SJCRH30 (cell line): Measurements from ENCODE around the gene GCNT2. TPM values are rescaled to one million over a fixed set of nuclear protein-coding genes. Genes with fewer than 3 reads are reported as not detected.
"Not testable (repeated sequence)": the region's sequence is repeated elsewhere in the genome, so short reads cannot be mapped to it uniquely, and the experiment has no call there.

Experiments used
- DNase-seq, 2 experiments: peaks; one replicate each; pipeline ENCODE4 v3.0.0-alpha.2; 2015 to 2020
- H3K27ac ChIP-seq: fragments of 250-450 bp; sonication (Bioruptor Pico); 2 replicates; pipeline ENCODE4 v1.5.1; 2020; ENCODE audit warnings: mild to moderate bottlenecking, moderate library complexity
- H3K27me3 ChIP-seq: fragments of 250-450 bp; sonication (Bioruptor Pico); 2 replicates; pipeline ENCODE4 v1.5.1; 2020; ENCODE audit warnings: mild to moderate bottlenecking, moderate library complexity
- H3K36me3 ChIP-seq: fragments of 250-450 bp; sonication (Bioruptor Pico); 2 replicates; pipeline ENCODE4 v1.5.1; 2020; ENCODE audit warnings: mild to moderate bottlenecking, moderate library complexity
- H3K4me1 ChIP-seq: fragments of 250-450 bp; sonication (Bioruptor Pico); 2 replicates; pipeline ENCODE4 v1.5.1; 2020; ENCODE audit warnings: mild to moderate bottlenecking, moderate library complexity
- H3K4me3 ChIP-seq: fragments of 250-450 bp; sonication (Bioruptor Pico); 2 replicates; pipeline ENCODE4 v1.5.1; 2020; ENCODE audit warnings: mild to moderate bottlenecking, moderate library complexity
- H3K9me3 ChIP-seq: fragments of 250-450 bp; sonication (Bioruptor Pico); replicated peaks from 2 replicates; pipeline ENCODE4 v1.5.1; 2020; ENCODE audit warnings: mild to moderate bottlenecking, moderate library complexity
- total RNA-seq: library from RNA; depleted of rRNA; stranded (reverse); fragments of >200 nt; shearing (Covaris generic); gene quantifications from 2 replicates; pipeline ENCODE4 v1.2.3, GENCODE V29; 2014; rRNA removed

GCNT2 gene
- total RNA-seq, 1 experiment from 2014 or later, result 0.14 TPM

DNA sequence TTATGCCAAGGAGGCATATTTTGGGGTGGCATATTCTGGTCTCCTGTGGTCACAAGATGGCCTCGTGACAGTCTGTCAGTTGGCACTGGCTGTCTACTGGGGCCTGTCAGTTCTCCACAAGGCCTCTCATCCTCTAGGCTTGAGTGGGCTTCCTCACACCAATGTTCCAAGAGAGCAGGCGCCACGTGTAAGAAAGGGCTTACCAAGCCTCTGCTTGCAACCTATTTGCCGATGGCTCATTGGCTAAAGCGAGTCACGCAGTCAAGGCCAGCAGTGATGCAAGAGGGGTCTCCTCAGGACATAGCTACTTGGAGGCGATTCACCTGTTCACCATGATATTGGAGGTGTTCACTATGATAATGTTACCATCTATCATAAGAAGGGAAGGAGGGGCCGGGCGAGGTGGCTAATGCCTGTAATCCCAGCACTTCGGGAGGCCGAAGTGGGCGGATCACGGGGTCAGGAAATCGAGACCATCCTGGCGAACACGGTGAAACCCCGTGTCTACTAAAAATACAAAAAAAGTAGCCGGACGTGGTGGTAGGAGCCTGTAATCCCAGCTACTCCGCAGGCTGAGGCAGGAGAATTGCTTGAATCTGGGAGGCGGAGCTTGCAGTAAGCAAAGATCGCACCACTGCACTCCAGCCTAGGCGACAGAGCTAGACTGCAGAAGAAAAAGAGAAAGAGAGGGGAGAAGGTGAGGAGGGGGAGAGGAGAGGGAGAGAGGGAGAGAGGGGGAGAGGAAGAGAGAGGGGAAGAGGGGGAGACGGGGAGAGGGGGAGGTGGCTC lies 138.0 kb downstream of the GCNT2 start:
- H3K27ac ChIP-seq, result no peak overlapping the region
- no peak for DNase-seq
- no peak overlapping the region for H3K4me3 ChIP-seq
- H3K4me1 ChIP-seq, result 0 out of 2 replicates have a peak, but pooled peaks cover 2% of the 10 kb centered on the region
- H3K9me3 ChIP-seq, result no peaks in the 10 kb centered on the region
- H3K36me3 ChIP-seq, result no peaks in the 10 kb centered on the region
- no peaks in the 10 kb centered on the region for H3K27me3 ChIP-seq

DNA sequence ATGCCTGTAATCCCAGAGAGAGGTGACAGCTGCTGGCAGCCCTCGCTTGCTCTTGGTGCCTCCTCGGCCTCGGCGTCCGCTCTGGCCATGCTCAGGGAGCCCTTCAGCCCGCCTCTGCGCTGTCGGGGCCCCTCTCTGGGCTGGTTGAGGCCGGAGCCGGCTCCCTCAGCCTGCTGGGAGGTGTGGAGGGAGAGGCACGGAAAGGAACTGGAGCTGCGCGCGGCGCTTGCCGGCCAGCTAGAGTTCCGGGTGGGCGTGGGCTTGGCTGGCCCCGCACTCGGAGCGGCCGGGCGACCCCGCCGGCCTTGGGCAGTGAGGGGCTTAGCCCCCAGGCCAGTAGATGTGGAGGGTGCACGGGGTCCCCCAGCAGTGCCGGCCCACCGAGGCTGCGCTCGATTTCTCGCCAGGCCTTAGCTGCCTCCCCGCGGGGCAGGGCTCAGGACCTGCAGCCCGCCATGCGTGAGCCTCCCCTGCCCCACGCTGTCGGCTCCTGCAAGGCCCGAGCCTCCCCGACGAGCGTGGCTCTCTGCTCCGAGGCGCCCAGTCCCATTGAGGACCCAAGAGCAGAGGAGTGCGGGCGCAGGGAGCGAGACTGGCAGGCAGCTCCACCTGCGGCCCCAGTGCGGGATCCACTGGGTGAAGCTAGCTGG lies 138.7 kb downstream of the GCNT2 start:
- no peaks in the 10 kb centered on the region for H3K9me3 ChIP-seq
- H3K36me3 ChIP-seq, result no peaks in the 10 kb centered on the region
- H3K27ac ChIP-seq, result no peak overlapping the region
- 0 out of 2 replicates have a peak, but pooled peaks cover 2% of the 10 kb centered on the region for H3K4me1 ChIP-seq
- H3K27me3 ChIP-seq, result no peaks in the 10 kb centered on the region
- DNase-seq, result no peak
- no peak overlapping the region for H3K4me3 ChIP-seq

DNA sequence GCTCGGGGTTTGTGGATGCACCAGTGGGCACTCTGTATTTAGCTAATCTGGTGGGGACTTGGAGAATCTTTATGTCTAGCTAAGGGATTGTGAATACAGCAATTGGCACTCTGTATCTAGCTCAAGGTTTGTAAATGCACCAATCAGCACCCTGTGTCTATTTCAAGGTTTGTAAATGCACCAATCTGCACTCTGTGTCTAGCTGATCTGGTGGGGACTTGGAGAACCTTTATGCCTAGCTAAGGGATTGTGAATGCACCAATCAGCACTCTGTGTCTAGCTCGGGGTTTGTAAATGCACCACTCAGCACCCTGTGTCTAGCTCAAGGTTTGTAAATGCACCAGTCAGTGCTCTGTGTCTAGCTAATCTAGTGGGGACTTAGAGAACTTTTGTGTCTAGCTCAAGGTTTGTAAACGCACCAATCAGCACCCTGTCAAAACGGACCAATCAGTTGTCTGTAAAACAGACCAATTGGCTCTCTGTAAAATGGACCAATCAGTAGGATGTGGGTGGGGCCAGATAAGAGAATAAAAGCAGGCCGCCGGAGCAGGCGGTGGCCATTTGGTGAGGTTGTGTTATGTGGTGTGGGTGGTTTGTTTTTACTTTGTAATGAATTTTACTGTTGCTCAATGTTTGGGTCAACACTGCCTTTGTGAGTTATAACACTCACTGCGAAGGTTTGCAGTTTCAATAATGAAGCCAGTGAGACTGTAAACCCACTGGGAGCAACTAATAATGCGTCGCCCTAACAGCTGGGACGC lies 139.5 kb downstream of the GCNT2 start:
- not testable (repeated sequence) for H3K9me3 ChIP-seq, H3K4me1 ChIP-seq, H3K4me3 ChIP-seq, H3K27ac ChIP-seq, DNase-seq, H3K36me3 ChIP-seq, H3K27me3 ChIP-seq

DNA sequence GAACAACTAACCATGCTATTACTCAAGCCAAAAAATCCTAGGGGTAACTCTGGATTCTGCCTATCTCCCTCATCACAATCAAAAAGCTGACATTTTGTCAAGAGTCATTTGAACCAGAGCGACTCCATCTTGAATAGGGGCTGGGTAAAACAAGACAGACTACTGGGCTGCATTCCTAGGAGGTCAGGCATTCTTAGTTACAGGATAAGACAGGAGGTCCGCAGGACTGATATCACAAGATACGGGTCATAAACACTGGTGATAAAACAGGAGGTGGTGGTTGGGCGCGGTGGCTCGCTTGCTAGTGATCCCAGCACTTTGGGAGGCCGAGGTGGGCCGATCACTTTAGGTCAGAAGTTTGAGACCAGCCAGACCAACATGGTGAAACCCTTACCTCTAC lies 141.1 kb downstream of the GCNT2 start:
- no peaks in the 10 kb centered on the region for H3K36me3 ChIP-seq
- 0 out of 2 replicates have a peak, but pooled peaks cover 2% of the 10 kb centered on the region for H3K4me1 ChIP-seq
- DNase-seq, result no peak
- H3K4me3 ChIP-seq, result no peak overlapping the region
- H3K27ac ChIP-seq, result no peak overlapping the region
- H3K9me3 ChIP-seq, result no peaks in the 10 kb centered on the region
- H3K27me3 ChIP-seq, result no peaks in the 10 kb centered on the region

DNA sequence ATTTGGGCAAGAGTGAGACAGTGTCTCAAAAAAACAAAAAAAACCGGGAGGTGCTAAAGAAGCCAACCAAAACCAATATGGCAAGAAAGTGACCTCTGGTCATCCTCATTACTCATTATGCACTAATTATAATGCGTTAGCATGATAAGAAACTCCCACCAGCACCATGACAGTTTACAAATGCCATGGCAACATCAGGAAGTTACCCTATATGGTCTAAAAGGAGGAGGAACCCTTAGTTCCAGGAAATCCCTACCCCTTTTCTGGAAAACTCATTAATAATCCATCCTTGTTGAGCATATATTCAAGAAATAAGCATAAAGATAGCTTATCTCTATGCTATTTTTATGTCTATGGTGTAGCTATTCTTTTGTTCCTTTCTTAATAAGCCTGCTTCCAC lies 141.6 kb downstream of the GCNT2 start:
- H3K9me3 ChIP-seq, result no peaks in the 10 kb centered on the region
- 0 out of 2 replicates have a peak, but pooled peaks cover under 1% of the 10 kb centered on the region for H3K4me1 ChIP-seq
- H3K27me3 ChIP-seq, result no peaks in the 10 kb centered on the region
- H3K36me3 ChIP-seq, result no peaks in the 10 kb centered on the region
- H3K27ac ChIP-seq, result no peak overlapping the region
- DNase-seq, result no peak
- no peak overlapping the region for H3K4me3 ChIP-seq

DNA sequence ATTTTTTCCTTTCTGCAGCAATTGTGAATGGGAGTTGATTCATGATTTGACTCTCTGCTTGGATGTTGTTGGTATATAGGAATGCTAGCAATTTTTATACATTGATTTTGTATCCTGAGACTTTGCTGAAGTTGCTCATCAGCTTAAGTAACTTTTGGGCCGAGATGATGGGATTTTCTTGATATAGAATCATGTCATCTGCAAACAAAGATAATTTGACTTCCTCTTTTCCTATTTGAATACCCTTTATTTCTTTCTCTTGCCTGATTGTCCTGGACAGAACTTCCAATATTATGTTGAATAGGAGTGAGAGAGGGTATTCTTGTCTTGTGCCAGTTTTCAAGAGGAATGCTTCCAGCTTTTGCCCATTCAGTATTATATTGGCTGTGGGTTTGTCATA lies 144.4 kb downstream of the GCNT2 start:
- H3K4me1 ChIP-seq, H3K4me3 ChIP-seq, H3K36me3 ChIP-seq, H3K27ac ChIP-seq, H3K27me3 ChIP-seq, H3K9me3 ChIP-seq, DNase-seq: not testable (repeated sequence)

DNA sequence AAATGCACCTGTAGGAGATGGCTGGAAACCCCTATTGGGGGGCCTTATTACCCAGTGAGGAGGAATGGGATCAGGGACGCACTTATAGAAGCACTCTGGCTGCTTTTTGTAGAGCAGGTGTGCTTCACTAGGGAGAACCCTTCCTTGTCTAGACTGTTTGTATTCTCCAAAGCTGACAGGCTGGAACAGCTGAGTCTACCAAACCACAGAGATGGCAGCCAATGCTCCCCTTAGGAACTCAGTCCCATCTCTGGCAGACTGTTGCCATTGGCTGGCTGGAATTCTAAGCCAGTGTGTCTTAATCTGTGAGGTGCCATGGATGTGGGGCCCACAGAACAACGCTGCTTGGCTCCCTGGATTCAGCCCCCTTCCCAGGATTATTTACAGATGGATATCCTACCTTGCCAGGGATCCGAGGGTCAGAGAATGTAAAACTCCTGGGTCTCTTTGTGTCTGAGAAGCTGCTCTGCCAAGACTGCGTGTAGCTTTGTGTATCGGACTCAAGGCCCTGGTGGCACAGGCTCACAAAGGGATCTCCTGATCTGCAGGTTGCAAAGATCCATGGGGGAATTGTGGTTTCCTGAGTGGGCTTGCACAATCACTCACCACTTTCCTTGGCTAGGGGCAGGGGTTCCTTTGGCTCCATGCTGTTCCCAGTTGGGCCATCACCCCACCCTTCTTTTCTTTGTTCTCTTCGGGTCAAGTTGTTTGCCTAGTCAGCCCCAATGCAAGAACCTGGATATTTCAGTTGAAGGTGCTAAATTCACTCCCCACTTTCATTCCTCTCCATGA lies 147.2 kb downstream of the GCNT2 start:
- Histone ChIP-seq H3K9me3 (no peaks in the 10 kb centered on the region), H3K4me1 (0 out of 2 replicates have a peak, but pooled peaks cover 3% of the 10 kb centered on the region), H3K36me3 (no peaks in the 10 kb centered on the region), H3K27ac (no peak overlapping the region), H3K4me3 (no peak overlapping the region), H3K27me3 (no peaks in the 10 kb centered on the region)
- DNase-seq, result peak; percentile 50 to 72

DNA sequence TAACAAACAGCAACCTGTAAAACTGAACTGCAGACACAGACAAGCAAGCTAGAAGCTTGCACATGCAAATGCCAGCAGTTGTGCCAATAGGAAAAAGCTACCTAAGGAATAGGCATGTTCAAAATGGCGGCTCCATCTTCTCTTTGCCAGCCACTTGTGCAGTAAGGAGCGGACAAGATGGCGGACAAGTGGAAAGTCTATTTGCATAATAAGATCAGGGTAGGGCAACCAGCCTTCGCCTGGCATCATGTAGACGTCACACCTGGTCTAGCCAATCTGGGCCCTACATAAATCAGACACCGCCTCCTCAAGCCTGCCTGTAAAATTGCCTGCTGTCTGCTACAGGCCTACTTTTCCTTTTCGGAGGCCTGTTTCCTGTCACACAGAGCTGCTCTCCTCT lies 155.3 kb downstream of the GCNT2 start:
- no peak overlapping the region for H3K27ac ChIP-seq
- DNase-seq, result no peak
- no peaks in the 10 kb centered on the region for H3K36me3 ChIP-seq
- no peaks in the 10 kb centered on the region for H3K27me3 ChIP-seq
- H3K4me1 ChIP-seq, result no peaks in the 10 kb centered on the region
- no peaks in the 10 kb centered on the region for H3K9me3 ChIP-seq
- no peak overlapping the region for H3K4me3 ChIP-seq

DNA sequence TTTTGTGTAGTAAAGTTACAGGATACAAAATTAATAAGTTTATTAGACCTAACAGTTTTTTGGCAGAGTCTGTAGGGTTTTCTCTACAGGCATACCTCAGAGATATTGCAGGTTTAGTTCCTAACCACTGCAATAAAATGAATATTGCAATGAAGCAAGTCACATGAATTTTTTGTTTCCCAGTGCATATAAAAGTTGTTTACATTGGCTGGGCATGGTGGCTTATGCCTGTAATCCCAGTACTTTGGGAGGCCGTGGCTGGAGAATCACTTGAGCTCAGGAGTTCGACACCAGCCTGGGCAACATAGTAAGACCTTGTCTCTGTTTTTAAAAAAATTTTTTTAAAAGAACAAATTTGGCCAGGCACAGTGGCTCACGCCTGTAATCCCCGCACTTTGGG lies 157.3 kb downstream of the GCNT2 start:
- H3K9me3 ChIP-seq, result no peaks in the 10 kb centered on the region
- no peak overlapping the region for H3K4me3 ChIP-seq
- no peaks in the 10 kb centered on the region for H3K36me3 ChIP-seq
- DNase-seq, result no peak
- no peaks in the 10 kb centered on the region for H3K27me3 ChIP-seq
- no peaks in the 10 kb centered on the region for H3K4me1 ChIP-seq
- no peak overlapping the region for H3K27ac ChIP-seq

Other genes with a start within 250 kb of the GCNT2 start
- gene TFAP2A, start 106.3 kb upstream of the GCNT2 start, total RNA-seq, result 8.3 and 10.6 TPM in 2 replicates
- not detected in 2 replicates for gene C6orf52, start 173.3 kb downstream of the GCNT2 start, total RNA-seq
- gene PAK1IP1, start 173.6 kb downstream of the GCNT2 start, total RNA-seq, result 23.3 and 25.5 TPM in 2 replicates
- gene TMEM14C, start 201.7 kb downstream of the GCNT2 start, total RNA-seq, result 92.3 and 97.2 TPM in 2 replicates
- gene TMEM14B, start 226.5 kb downstream of the GCNT2 start, total RNA-seq, result 68.8 and 73.7 TPM in 2 replicates